NT2/D1 (cell line): ENCODE measurements around the gene TMEM243.

Experiments used
- SUZ12 ChIP-seq: IDR thresholded peaks from 2 replicates; pipeline ENCODE4 v1.6.1; 2011; ENCODE audit not compliant: insufficient read length, insufficient read depth; ENCODE audit errors: extremely low read depth
- YY1 ChIP-seq: IDR thresholded peaks from 2 replicates; pipeline ENCODE4 v1.6.1; 2011; ENCODE audit not compliant: insufficient read length, insufficient read depth
- ZNF274 ChIP-seq: IDR thresholded peaks from 2 replicates; pipeline ENCODE4 v1.6.1; 2011; ENCODE audit warnings: mild to moderate bottlenecking, low read depth, low read length

GRCh38 chr7:87223666-87224065 is 4.1 kb upstream of the TMEM243 start:
- TF ChIP-seq ZNF274, result no peak
- TF ChIP-seq YY1, result no peak
- no peak for TF ChIP-seq SUZ12
